Cardiac ventricle fibroblast (primary cell): ENCODE results near the gene REEP2. TPM values are rescaled to one million over a fixed set of nuclear protein-coding genes. Genes with fewer than 3 reads are reported as not detected.

Source experiments
- total RNA-seq: library from RNA; depleted of rRNA; stranded (reverse); fragments of >200 nt; gene quantifications from 2 replicates; pipeline ENCODE4 v1.2.3, GENCODE V29; 2015

REEP2 gene
- total RNA-seq = 6.6 and 6.7 TPM in 2 replicates

GRCh38 chr5:138438724-138439476 lies at the start of gene REEP2:
TSS of gene REEP2 (plus strand) at chr5:138439057. CDS start at chr5:138439209, 152 bp downstream.

GRCh38 chr5:138465261-138466124 lies 26.6 kb downstream of the REEP2 start, which contains the start of gene EGR1:
TSS of gene EGR1 (plus strand) at chr5:138465479. CDS start at chr5:138465762, 283 bp downstream.

Other genes starting within 250 kb of the REEP2 start
- gene CDC23, start 225.7 kb upstream of the REEP2 start, total RNA-seq = 13.9 and 14.7 TPM in 2 replicates
- not detected in 2 replicates for gene GFRA3, start 164.4 kb upstream of the REEP2 start, total RNA-seq
- 0.83 and 0.94 TPM in 2 replicates for gene CDC25C, start 107.3 kb upstream of the REEP2 start, total RNA-seq
- 22.0 and 27.2 TPM in 2 replicates for gene FAM53C, start 100.8 kb upstream of the REEP2 start, total RNA-seq
- gene KDM3B, start 86.4 kb upstream of the REEP2 start, total RNA-seq = 27.9 and 28.0 TPM in 2 replicates
- 28.6 and 29.2 TPM in 2 replicates for gene EGR1, start 26.4 kb downstream of the REEP2 start, total RNA-seq
- gene ETF1, start 104.2 kb downstream of the REEP2 start, total RNA-seq = 49.9 TPM in 2 replicates
- gene HSPA9, start 136.3 kb downstream of the REEP2 start, total RNA-seq = 174 and 200 TPM in 2 replicates